ENCODE data around the gene GPR68. TPM values are rescaled to one million over a fixed set of nuclear protein-coding genes. Genes with fewer than 3 reads are reported as not detected.

GPR68 gene
- polyA plus RNA-seq, 1 donor from 2014 or later: 2.1 TPM

DNA sequence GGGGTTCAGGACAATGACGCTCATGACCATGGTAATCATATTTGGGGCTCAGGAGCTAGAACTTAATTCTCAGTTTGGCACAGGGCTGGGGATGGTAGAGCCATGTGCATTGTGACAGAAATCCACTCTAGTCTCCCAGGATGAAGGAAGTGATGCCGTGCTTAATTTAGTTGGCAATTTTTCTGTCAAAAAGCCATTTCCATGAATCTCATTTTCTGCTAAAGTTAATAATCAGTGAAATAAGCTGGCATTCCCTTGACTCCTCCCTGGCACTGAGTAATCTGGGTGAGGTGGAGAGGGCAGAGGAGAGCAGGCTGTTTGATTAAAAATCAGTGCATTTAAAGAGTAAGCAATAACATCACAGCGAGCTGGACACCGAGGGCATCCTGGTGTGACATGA is 45.0 kb upstream of the GPR68 start:
- Histone ChIP-seq H3K9me3 (ENCODE audit: low read length) (no peaks in the 10 kb centered on the region), H3K9me2 (ENCODE audit: insufficient read depth, low read length) (no peaks in the 10 kb centered on the region), H3K79me2 (replicated peaks; ENCODE audit: insufficient read depth, low read length) (no peaks in the 10 kb centered on the region), H3K4me2 (ENCODE audit: low read length) (no peak overlapping the region), H3K36me3 (ENCODE audit: insufficient read depth, low read length) (no peaks in the 10 kb centered on the region), H3K27ac (ENCODE audit: low read length) (no peak overlapping the region), H4K20me1 (ENCODE audit: insufficient read depth) (no peaks in the 10 kb centered on the region), H3F3A (ENCODE audit: insufficient read depth, low read length, poor library complexity, severe bottlenecking) (no peaks in the 10 kb centered on the region), H2AFZ (ENCODE audit: low read depth, low read length) (no peak overlapping the region), H3K9ac (ENCODE audit: low read length) (no peak overlapping the region), H3K27me3 (ENCODE audit: insufficient read depth, low read depth, low read length) (no peaks in the 10 kb centered on the region), H3K4me3 (ENCODE audit: low read length) (no peak overlapping the region)
- TF ChIP-seq POLR2AphosphoS5 (IDR thresholded peaks at IDR 0.05) (no peak), EZH2 (IDR thresholded peaks at IDR 0.05; ENCODE audit: borderline replicate concordance, insufficient read depth, low read length, poor library complexity, severe bottlenecking) (no peak), MXI1 (conservative IDR thresholded peaks at IDR 0.05; ENCODE audit: poor library complexity, severe bottlenecking) (no peak)

GRCh38 chr14:91288876-91289275 is 44.4 kb upstream of the GPR68 start:
- Histone ChIP-seq H3K27me3 (ENCODE audit: insufficient read depth, low read depth, low read length) (no peaks in the 10 kb centered on the region), H3K9ac (ENCODE audit: low read length) (no peak overlapping the region), H3K4me3 (ENCODE audit: low read length) (no peak overlapping the region), H3K4me2 (ENCODE audit: low read length) (no peak overlapping the region), H3K36me3 (ENCODE audit: insufficient read depth, low read length) (no peaks in the 10 kb centered on the region), H3K27ac (ENCODE audit: low read length) (no peak overlapping the region), H3K9me3 (ENCODE audit: low read length) (no peaks in the 10 kb centered on the region), H3K9me2 (ENCODE audit: insufficient read depth, low read length) (no peaks in the 10 kb centered on the region), H2AFZ (ENCODE audit: low read depth, low read length) (no peak overlapping the region), H3K79me2 (replicated peaks; ENCODE audit: insufficient read depth, low read length) (no peaks in the 10 kb centered on the region), H3F3A (ENCODE audit: insufficient read depth, low read length, poor library complexity, severe bottlenecking) (no peaks in the 10 kb centered on the region), H4K20me1 (ENCODE audit: insufficient read depth) (no peaks in the 10 kb centered on the region)
- TF ChIP-seq POLR2AphosphoS5 (IDR thresholded peaks at IDR 0.05): no peak
- no peak for TF ChIP-seq TAF1 (IDR thresholded peaks at IDR 0.05; ENCODE audit: low read depth)
- TF ChIP-seq, protein P1, sequence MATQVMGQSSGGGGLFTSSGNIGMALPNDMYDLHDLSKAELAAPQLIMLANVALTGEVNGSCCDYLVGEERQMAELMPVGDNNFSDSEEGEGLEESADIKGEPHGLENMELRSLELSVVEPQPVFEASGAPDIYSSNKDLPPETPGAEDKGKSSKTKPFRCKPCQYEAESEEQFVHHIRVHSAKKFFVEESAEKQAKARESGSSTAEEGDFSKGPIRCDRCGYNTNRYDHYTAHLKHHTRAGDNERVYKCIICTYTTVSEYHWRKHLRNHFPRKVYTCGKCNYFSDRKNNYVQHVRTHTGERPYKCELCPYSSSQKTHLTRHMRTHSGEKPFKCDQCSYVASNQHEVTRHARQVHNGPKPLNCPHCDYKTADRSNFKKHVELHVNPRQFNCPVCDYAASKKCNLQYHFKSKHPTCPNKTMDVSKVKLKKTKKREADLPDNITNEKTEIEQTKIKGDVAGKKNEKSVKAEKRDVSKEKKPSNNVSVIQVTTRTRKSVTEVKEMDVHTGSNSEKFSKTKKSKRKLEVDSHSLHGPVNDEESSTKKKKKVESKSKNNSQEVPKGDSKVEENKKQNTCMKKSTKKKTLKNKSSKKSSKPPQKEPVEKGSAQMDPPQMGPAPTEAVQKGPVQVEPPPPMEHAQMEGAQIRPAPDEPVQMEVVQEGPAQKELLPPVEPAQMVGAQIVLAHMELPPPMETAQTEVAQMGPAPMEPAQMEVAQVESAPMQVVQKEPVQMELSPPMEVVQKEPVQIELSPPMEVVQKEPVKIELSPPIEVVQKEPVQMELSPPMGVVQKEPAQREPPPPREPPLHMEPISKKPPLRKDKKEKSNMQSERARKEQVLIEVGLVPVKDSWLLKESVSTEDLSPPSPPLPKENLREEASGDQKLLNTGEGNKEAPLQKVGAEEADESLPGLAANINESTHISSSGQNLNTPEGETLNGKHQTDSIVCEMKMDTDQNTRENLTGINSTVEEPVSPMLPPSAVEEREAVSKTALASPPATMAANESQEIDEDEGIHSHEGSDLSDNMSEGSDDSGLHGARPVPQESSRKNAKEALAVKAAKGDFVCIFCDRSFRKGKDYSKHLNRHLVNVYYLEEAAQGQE (IDR thresholded peaks at IDR 0.05; ENCODE audit: borderline replicate concordance): no peak
- TF ChIP-seq, protein P2, sequence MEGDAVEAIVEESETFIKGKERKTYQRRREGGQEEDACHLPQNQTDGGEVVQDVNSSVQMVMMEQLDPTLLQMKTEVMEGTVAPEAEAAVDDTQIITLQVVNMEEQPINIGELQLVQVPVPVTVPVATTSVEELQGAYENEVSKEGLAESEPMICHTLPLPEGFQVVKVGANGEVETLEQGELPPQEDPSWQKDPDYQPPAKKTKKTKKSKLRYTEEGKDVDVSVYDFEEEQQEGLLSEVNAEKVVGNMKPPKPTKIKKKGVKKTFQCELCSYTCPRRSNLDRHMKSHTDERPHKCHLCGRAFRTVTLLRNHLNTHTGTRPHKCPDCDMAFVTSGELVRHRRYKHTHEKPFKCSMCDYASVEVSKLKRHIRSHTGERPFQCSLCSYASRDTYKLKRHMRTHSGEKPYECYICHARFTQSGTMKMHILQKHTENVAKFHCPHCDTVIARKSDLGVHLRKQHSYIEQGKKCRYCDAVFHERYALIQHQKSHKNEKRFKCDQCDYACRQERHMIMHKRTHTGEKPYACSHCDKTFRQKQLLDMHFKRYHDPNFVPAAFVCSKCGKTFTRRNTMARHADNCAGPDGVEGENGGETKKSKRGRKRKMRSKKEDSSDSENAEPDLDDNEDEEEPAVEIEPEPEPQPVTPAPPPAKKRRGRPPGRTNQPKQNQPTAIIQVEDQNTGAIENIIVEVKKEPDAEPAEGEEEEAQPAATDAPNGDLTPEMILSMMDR (IDR thresholded peaks at IDR 0.05; ENCODE audit: poor library complexity, severe bottlenecking): no peak
- TF ChIP-seq EZH2 (IDR thresholded peaks at IDR 0.05; ENCODE audit: borderline replicate concordance, insufficient read depth, low read length, poor library complexity, severe bottlenecking): no peak
- TF ChIP-seq RAD21 (conservative IDR thresholded peaks at IDR 0.05): no peak
- TF ChIP-seq SMC3 (conservative IDR thresholded peaks at IDR 0.05; ENCODE audit: poor library complexity): no peak
- no peak for TF ChIP-seq MXI1 (conservative IDR thresholded peaks at IDR 0.05; ENCODE audit: poor library complexity, severe bottlenecking)
- TF ChIP-seq EP300 (conservative IDR thresholded peaks at IDR 0.05; ENCODE audit: poor library complexity, severe bottlenecking): no peak

Data from neural cell (in vitro differentiated cells).